ENCODE data around the gene LNPEP. TPM values are rescaled to one million over a fixed set of nuclear protein-coding genes. Genes with fewer than 3 reads are reported as not detected.

LNPEP gene
- polyA plus RNA-seq, 3 donors = 21.1 to 30.7 (median 24.2) TPM

DNA sequence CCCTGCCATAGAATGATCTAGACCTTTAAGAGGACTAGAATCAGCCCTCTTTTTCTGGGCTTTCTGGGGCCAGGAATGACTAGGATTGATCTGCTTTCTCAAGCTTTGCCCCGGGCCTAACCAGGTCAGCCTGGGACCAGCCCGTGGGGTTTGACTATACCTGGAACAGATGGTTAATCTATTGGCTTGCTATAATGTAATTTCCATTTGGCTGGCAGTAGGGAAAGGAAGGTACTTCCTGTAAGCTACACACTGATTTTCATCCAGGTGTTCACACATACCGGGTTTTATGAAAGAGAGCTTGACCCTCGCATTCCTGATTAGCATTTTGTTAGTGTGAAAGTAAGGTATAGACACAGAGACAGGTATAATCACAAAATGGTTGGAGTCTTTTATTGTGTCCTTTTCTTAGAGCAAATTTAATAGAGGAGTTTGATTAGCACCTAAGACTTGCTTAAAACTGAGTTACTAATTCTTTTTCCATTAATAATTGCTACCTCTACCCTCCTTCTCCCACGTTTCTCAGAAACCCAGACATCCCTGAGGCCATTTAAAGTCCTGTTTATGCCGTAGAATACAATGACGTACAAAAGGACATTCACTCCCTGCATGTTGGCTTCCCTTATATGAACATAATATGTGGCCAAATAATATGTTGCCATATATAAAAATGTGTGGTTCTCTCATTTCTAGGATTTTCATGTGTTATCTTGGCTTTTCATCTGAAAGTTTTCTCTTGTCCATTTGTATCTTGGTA lies 17.3 kb downstream of the LNPEP start:
- DNase-seq = no peak

DNA sequence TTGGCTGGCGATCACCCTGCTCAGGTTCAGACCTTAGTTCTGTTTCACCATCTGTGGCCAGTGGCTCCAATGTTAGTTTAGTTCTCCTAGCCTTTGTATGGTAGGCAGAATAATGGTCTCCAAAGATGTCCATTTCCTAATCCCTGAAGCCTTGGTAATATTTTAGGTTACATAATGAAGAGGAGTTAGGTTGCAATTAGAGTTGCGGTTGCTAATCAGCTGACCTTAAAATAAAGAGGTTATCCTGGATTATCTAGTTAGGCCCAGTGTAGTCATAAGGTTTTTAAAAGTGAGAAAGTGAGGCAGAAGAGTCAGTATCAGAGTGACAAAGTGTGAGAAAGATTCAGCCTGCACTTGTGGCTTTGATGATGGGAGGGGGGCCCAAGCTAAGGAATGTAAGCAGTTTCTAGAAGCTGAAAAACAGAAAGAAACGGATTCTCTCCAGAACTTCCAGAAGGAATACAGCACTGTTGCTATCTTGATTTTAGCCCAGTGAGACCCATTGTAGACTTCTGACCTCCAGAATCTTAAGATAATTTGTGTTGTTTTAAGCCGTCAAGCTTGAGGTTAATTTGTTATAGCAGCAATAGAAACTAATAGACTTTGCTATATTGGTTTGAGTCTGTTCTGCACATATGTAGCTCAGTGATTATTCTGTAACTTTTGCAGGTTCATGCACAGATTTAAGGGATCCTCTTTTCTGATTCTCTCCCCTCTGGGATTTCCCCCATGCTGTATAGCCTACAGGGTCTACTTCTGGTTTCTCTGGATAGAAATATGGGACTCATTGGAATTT lies 21.6 kb downstream of the LNPEP start:
- DNase-seq = no peak

DNA sequence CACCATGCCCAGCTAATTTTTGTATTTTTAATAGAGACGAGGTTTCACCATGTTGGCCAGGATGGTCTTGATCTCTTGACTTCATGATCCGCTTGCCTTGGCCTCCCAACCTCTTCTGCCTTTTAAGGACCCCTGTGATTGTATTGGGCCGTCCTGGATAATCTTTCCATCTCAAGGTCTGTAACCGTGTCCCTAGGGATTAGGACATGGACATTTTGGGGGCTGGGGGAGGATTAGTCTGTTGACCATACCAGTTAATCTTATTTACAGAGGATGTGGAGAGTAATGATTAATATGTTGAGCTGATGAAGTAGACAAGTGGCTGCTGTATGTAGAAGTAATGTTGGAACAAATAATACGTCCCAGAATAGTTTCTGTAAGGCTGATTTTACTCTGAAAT lies 23.1 kb downstream of the LNPEP start:
- no peak for DNase-seq

DNA sequence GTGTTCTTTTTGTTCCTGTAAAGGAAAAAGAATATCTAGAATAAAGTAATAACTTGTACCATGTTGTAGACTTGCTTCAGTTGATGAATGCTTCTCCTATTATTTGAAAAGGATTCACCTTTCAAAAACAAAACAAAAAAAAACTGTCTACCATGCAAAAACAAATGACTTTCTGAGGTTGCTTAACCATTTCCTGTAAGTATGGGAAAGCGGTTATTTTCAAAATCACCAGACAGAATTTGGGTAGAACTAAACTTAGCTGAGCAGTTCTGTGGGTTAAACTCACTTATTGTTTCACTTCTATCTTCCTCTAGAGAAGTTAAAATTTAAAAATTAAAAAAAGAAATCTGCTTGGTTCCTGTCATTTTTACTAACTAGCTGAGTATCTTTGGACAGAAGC lies 25.2 kb downstream of the LNPEP start:
- DNase-seq = no peak

DNA sequence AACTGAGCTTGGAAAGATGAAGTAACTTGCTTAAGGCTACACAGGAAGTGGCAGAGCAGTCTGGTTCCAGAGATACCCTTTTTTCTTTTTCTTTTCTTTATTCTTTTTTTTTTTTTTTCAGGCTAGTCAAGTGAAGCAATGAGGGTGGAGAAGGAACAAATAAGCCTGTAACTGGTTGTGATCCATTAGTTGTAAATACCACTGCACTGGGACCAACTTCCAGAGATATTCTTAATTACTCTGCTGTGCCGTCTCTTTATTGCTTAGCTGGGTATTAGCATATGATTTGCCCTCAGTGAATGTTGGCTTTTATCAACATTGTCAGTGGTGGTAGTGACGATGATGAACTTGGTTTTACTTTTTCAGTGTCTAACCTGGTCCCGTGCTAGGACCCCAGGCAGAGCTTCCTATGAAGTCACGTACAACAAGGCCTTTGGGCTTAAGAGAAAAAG lies 26.7 kb downstream of the LNPEP start:
- no peak for DNase-seq

DNA sequence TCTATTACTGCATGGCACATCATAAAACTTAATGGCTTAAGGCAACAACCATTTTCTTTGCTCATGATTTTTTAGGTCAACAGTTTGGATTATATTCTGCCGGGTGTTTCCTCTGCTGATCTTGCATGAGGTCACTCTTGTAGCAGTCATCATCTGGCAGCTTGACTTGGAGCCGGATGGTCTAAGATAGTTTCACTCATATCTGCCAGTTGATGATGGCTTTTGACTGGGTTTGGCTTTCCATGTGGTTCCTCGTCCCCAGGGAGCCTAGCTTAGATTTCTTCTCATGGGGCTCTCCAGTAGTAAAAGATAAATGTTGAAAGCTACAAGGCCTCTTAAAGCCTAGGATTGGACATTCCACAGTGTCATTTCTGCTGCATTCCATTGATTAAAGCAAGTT lies 27.4 kb downstream of the LNPEP start:
- DNase-seq = no peak

DNA sequence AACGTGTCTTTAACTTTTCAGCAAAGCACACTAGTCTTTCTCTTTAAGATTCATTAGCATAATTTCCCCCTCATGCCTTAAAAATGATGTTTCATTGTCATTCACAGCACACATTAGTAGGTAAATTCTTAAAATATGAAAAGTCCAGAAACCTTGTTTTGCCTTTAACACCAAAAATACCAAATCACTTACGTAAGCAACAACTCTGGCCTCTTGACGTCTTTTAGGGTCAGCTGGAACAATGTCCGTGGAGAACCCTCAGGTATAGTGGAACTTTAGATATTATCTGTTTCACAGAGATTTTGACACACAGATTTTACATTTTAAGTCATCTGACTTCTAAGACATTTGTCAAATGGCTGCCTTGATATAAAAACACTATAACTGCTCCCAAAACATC lies 30.9 kb downstream of the LNPEP start:
- no peak for DNase-seq

DNA sequence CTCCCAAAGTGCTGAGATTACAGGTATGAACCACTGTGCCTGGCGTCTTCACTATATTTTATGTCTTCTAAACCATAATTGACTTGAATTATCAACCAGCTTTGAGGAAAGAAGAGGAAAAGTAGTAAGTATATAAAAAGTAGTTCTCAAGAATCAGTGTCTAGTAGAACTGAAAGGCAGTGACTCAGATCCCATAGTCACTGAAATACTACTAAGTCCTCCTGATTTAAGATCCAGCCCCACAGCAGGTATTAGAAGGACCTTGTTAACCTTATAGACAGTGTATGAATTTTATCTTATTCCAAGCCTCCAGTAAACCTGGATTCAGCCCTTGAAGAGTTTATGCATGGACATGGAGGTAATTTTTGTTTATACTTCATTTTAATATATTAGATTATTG lies 31.5 kb downstream of the LNPEP start:
- DNase-seq = no peak

DNA sequence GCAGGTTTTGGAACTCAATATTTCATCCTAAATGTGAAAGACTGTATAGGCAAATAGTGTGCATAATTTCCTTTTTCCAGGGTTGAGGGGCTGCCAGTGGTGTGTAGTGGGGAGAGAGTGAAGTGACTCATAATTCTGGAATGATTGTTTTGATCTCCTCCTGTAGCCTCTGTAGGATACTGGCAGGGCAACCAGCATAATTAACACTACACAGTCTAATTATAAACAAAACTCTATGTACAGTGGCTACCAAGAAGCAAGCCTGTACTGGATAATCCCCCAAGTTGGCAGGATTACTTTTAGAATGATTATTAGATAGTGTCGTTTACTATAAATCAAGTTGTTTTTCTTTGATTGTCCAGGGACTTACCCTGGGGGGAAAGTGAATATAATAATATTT lies 32.2 kb downstream of the LNPEP start:
- no peak for DNase-seq

DNA sequence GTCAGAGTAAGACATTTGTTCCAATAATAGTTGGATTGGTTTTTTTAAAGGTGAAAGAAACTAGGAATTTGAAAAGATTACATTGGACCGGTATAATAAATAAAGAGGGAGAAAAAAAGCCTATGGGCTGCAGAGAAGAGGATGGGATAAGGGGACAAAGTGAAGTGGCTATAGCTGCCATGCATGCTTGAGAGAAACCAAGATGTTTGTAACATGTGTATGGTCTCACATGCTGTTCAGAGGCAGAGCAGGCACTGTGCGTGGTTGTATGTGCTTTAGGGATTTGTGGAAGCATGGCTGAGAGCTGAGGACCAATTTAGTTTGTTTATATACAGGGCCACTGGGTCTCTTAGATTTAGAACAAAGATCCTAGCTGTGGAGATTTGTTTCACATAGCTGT lies 32.7 kb downstream of the LNPEP start:
- DNase-seq = no peak

DNA sequence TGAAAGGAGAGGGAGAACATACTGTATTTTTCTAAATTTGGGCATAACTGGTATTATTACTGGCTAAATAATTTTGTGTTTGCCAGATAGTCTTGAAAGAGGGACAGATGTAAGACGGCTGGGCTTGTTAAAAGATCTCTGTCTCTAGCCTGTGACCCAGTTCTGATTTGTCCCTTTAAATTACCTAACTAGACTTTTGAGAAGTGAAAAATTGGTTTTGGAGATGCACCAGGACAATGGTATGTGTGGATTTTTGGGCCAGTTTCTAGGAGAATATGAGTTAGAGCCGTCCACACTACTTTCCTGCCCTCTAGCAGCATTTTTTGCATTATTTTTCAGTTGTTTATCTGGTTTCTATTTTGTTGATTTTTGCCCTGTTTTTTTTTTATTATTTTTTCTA lies 33.5 kb downstream of the LNPEP start:
- no peak for DNase-seq

DNA sequence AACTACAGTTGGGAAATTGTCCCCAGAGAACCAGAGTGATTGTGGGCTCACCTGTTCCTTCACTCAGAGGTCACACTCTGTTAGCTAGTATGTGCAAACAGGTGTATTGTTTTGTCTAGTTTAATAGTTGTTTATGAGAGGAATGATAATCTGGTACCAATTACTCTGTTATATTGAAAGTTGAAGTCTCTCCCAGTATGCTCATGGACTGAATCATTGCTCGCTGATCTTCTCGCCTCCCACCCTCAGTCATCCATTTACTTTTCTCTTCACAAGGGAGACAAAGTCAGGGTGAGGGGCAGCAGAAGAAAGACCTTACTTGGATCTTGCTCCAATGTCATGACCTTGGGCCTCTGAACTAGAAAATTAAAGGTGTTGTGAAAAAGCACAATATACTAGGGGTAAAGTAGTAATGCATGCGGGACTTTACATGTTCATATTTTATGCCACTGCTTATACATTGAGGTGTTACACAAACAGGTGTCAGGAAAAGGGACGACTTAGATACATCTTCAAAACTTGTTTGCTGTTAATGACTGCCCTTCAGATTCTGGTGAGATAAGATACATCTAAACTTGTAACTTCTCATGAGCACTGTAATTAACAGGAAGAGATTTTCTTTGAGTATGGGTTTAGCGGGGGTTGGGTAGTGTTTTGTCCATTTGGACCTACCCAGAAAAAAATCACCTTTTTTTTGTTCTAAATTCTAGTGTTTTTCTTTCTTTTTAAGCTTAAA lies 36.9 kb downstream of the LNPEP start:
- DNase-seq = no peak

DNA sequence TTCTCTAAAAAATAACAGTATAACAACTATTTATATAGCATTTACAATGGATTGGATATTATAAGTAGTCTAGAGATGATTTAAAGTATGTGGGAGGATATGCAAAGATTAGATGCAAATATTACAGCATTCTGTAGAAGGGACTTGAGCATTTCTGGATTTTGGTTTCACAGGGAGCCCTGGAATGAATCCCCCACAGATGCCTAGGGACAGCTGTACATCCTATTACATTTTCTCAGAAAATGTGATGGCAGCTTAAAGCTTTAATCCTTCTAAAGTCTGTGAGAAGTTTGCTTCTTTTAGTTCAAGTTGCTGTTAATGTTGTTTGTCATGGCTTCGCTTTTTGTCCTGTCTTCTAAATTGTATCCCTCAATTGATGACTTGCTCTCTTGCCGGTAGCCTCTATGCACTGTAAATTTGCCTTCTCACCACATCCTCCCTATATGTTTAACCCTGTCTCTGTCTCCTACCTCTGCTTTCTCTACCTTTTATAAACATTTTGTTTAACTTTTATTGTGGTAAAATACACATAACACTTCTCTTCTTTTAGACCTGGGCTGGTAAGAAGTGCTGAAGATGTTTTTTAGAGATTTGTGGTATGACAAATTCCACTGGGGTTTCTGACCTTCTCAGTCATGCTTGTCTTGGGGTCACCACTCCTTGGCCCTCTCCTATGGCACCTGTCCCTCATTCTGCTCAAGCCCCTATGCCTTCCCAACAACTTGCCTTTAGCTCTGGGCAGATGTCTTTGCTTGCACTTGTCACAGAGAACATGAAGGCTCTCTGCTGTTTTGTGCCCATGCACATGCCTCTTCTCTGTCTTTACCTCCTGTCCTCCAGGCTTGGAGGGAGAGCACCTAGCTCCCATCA lies 37.9 kb downstream of the LNPEP start:
- DNase-seq = no peak

DNA sequence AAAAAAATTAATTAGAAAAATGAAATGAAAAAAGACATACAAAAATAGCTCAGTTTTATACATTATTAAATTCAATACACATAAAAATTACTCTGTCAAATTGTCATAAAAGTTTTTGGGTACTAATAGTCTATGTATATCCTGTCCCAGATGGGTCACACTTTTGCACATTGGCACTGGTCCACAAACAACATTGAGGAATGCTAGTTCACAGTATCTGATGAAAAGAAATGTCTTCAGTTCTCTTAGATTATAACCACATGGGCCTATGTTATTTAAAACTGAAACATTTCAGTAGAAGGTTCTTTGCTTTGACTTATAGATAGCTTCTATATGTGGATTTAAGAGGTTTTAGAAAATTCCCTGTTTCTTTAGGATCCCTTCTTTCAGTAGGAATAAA lies 39.8 kb downstream of the LNPEP start:
- DNase-seq = no peak

DNA sequence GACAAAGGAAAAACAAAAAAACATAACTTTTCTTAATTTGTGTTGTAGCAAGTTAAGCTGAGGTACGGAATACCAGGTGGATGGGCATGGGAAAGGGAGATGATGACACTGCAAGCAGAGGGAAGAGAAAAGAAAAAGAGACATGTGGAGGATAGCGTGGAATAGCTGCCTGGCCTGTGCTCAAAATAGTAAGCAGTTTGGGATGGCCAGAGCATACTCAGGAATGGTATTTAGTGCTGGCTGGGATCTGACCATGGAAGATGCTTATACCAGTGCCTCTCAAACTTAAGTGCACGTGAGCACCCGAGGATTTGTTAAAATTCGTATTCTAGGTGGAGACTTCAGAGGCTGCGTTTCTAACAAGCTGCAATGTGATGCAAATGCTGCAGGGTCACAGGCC lies 41.3 kb downstream of the LNPEP start:
- no peak for DNase-seq

DNA sequence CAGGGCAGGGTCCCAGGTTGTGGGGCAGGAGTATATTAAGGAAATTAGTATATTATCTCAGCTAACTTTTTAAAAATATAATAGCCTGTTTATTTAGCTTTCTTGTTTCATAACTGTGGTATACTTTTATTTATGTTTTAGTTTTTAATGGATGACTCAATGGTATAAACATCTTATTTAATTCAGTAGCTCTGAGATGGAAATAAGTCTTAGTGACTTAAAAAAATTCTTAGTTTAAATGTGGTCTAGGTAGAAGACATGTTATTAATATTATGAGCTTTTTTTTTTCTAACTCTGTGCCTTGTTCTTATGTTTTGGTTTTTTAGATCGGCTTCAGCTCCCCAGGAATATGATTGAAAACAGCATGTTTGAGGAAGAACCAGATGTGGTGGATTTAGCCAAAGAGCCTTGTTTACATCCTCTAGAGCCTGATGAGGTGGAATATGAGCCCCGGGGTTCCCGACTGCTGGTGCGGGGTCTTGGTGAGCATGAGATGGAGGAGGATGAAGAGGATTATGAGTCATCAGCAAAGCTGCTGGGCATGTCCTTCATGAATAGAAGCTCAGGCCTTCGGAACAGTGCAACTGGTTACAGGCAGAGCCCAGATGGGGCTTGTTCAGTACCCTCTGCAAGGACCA lies 43.1 kb downstream of the LNPEP start:
- no peak for DNase-seq

DNA sequence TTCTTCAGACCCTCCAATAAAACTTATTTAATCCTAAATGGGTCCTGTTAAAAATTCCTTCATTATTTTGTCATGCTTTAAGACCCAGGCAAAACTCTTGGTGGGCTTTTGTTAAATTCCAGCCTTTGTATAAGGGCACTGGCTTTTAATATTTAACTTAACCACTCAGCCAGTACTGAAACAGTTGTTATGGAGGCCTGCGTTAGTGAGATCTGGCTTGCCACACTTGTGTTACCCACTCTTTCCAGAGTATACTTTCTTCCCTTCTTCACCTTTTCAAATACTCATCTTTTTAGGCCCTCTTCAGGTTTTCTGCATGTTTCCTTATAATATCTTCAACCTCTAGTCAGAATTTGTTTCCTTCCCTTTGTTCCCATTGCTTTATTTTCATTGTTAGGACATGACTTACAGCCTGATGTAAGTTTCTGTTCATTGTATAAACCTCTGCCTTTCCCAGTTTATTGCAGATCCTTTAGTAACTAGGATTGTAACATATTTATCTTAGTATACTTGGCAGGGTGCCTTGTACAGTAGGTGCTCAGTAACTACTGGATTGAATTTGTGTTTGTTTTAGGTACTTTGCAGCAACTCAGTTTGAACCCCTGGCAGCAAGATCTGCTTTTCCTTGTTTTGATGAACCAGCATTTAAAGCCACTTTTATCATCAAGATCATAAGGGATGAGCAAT lies 48.8 kb downstream of the LNPEP start:
- DNase-seq = no peak

DNA sequence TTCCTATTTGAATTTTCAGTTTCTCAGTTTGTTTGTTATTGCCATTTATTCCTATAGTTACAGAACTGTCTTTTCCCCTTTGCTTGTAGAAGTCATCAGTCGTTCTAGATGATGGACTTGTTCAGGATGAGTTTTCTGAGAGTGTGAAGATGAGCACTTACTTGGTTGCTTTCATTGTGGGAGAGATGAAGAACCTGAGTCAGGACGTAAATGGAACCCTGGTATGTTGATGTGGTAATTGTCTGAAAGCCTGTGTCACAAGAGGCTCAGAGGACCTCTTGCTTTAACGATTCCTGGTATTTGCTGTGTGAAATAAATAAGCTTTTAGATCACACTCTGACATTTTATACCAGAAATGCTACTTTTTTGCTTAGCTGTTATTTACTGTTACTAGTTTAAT lies 50.6 kb downstream of the LNPEP start:
- no peak for DNase-seq

DNA sequence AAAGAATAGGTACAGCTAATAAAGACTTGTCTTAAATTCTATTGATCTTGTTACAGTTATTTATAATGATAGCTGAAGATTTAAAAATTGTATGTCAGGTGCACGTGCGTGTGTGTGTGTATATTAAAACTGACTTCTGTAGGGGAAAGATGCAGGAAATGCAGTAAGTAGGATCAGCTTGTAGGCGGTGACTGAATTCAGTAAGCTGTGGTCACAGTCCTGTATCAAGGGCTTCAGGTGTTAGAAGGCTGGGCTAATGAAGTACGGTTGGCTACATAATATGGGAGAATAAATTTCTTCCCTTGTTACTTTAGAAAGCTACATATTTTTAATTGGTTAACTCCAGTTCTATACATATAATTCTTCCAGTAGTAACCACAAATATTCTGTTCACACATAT lies 54.2 kb downstream of the LNPEP start:
- no peak for DNase-seq

DNA sequence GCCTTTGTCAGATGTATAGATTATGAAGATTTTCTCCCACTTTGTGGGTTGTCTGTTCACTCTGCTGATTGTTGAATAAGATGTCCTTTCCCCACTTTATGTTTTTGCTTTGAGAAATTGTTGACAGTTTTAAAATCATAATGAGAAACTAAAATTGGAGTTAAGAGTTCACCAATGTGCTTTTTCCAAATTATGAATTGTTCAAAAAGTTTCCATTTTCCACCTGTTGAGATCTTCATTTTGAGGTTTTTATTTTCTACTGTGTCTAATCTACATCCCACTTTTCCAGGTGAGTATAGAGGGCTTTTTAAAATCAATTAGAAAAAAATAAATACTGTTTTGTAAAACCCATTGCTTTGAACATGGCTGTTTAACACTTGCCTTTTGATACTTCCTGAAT lies 55.8 kb downstream of the LNPEP start:
- no peak for DNase-seq

DNA sequence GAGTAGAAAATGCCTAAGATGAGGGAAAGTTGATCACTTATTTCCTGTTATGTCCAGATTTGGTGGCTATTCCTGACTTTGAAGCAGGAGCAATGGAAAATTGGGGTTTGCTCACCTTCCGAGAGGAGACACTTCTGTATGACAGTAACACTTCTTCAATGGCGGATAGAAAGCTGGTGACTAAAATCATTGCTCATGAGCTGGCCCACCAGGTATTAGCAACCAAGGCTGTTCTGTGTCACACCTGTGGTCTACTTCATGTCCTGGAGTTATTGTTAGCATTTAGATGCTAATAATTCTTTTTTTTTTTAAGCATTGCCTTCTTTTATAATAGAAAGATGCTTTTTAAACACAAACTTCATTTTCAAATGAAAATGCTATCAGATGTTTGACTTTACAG lies 57.9 kb downstream of the LNPEP start:
- no peak for DNase-seq
